Measurements from ENCODE around the gene MAP7D1.
"Not testable (repeated sequence)": the region's sequence is repeated elsewhere in the genome, so short reads cannot be mapped to it uniquely, and the experiment has no call there.

The MAP7D1 gene

GRCh38 chr1:36203554-36204346 lies 47.8 kb downstream of the MAP7D1 start:
- peak; percentile 62 for DNase-seq (ENCODE audit: low spot score)

DNA sequence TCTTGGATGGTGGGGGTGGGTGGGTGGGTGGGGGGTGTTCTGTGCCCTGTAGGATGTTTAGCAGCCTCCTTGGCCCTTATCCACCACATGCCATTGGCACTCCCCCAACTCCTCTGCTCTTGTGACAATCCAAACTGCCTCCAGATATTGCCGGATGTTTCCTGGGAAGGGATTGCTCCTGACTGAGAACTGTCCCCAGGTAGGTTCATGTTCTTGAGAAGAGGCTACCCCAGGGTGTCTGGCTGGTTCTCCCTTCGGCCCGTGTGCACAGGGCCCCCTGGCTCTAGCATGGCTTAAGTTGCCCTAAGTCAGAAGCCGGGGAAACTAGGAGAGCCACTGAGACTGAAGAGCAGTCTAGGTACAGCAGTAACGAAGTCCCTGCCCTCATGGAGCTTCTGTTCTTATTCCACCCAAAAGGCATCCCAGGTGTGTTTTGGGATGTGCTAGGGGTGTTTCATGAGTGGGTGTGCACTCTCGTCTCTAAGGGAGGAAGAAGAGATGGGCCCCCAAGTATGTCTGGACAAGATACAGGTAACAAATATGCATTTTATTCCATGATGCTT lies 48.5 kb downstream of the MAP7D1 start:
- peak; percentile 16 for DNase-seq (ENCODE audit: low spot score)

GRCh38 chr1:36206323-36206858 lies 50.4 kb downstream of the MAP7D1 start:
- no peak for DNase-seq (ENCODE audit: low spot score)

DNA sequence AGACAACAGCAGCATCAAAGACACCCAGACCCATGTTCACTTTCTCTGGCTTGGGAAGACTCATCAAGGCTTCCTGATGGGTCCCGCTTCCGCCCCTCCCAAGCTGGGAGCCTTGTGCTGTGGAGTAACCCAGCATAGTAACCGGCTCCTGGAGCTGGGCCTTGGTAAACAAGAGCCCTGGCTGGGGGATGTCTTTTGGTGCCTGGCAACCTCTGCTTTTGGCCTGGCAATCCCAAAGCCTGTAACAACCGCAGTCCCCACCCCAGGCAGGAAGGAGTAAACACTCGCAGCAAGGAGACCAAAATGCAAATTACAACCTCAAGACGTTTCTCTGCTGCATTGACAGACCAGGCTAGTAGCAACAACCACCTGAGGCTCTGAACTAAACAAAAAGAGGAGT lies 51.4 kb downstream of the MAP7D1 start:
- DNase-seq (ENCODE audit: low spot score): peak; percentile 33

DNA sequence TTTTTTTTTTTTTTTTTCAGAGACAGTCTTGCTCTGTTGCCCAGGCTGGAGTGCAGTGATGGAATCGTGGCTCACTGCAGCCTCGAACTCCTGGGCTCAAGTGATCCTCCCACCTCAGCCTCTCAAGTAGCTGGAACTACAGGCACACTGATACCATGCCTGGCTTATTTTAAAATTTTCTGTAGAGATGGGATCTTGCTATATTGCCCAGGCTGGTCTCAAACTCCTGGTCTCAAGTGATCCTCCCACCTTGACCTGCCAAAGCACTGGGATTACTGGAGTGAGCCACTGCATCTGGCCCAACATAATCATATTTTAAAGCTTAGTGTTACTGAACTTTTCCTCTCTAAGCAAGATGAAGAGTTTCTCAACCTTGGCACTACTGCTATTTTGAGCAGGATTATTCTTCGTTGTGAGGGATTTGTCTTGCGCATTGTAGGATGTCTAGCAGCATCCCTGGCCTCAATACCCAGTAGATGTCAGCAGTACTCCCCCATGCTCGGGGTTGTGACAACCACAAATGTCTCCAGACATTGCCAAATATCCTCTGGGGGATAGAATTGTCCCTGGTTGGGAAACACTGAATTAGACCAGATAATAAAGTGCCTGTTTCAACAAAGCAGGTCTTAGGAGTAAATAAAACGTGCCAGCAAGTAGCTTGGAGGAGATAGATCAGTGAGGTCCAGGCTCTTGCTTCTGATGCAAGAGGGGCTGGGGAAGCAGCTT lies 53.2 kb downstream of the MAP7D1 start:
- DNase-seq (ENCODE audit: low spot score): no peak

DNA sequence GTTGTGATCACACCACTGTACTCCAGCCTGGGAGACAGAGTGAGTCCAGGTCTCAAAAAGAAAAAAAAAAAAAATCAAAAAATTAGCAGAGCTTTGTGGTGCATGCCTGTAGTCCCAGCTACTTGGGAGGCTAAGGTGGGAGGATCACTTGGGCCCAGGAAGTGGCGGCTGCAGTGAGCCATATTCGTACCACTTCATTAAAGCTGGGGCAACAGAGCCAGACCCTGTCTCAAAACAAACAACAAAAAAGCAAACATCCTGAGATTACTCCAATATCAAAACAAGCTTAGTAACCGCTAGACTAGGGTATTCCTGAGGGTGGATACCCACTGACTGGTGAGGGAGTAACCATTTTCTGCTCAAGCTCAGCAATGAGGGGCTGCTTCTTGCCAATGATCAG lies 55.3 kb downstream of the MAP7D1 start:
- no peak for DNase-seq (ENCODE audit: low spot score)

DNA sequence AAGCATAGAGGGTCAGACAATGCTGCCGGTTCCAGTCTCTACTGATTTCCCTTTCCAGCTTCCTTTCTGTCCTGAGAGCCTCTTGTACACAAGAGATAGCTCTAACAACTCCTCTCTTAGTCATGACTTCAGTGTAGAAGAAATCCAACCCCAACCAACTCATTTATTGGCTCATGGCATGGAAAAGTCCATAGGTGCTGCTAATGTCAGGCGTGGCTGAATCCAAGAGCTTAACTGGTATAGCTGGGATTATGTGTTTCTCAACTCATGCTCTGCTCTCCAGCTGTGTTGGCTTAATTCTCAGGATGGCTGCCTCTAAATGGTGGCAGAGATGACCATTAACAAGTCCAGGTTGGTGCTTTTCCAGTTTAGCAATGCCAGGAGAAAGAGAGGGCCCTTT lies 55.9 kb downstream of the MAP7D1 start:
- DNase-seq (ENCODE audit: low spot score): no peak

DNA sequence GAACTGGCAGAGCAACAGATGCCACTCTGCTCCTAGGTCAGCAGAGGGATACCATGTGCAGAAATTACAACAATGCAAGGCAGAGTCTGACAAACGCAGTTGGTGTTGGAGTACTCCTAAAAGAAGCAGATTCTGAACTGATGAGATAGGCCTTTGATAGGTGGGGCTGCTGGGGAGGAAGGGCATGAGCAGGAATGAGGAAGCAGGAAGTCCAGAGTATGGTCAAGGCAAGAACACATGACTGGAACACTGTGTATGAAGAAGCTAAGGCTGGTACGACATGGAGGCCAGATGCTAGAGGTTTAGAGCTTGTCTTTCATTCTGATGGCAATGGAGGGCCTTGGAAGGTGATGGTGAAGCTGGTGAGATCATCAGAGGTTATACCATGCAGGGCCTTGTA lies 56.8 kb downstream of the MAP7D1 start:
- no peak for DNase-seq (ENCODE audit: low spot score)

DNA sequence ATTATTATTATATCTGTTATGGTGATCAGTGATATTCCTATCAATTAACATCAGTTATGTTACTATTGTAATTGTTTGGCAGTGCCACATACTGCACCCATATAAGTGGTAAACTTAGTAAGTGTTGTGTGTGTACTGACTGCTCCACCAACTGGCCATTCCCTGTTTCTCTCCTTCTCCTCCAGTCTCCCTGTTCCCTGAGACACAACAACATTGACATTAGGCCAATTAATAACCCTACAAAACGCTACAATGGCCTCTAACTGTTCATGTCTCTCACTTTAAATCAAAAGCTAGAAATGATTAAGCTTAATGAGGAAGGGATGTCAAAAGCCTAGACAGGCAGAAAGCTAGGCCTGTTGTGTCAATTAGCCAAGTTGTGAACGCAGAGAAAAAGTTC lies 61.7 kb downstream of the MAP7D1 start:
- DNase-seq (ENCODE audit: low spot score): peak; percentile 77

GRCh38 chr1:36221901-36222300 lies 65.9 kb downstream of the MAP7D1 start:
- not testable (repeated sequence) for DNase-seq (ENCODE audit: low spot score)

- DNase-seq (ENCODE audit: low spot score): no peak
Measured at GRCh38 chr1:36222481-36223380, 66.8 kb downstream of the MAP7D1 start.

DNA sequence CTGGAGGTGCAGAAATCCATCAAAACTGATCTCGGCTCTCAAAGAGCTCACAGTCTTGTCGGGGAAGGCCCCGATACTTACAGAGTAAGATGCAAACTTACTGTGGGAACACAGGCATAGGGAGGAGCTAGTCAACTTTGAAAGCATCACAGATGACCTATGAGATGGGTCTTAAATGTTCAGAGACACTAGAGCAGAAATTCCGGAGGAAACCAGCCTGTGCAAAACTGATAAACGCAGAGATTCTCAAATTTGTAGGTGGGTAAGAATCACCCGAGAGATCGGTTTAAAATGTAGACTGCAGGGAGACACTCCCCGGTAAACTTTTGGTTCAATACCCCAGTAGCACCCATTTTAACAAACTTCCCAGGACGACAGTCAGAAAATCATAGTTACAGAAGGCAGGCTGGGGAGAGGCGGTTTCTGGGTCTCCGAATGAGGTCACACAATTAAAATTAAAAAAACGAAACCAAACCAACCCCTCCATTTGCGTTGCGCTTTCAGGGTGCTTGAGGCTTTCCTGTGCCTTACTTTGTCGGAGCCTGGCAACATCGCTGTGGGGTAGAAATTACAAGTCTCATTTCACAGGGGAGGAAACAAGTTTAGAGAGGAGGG lies 67.5 kb downstream of the MAP7D1 start:
- peak; percentile 48 for DNase-seq (ENCODE audit: low spot score)

- peak; percentile 100 for DNase-seq (ENCODE audit: low spot score)
Measured at GRCh38 chr1:36223996-36224536, 68.1 kb downstream of the MAP7D1 start, which contains the start of gene THRAP3. Gene THRAP3, plus strand, starts transcription at chr1:36224443. Its CDS starts 58,121 bp downstream, at chr1:36282564.

GRCh38 chr1:36224537-36225282 lies 68.8 kb downstream of the MAP7D1 start:
- no peak for DNase-seq (ENCODE audit: low spot score)

DNA sequence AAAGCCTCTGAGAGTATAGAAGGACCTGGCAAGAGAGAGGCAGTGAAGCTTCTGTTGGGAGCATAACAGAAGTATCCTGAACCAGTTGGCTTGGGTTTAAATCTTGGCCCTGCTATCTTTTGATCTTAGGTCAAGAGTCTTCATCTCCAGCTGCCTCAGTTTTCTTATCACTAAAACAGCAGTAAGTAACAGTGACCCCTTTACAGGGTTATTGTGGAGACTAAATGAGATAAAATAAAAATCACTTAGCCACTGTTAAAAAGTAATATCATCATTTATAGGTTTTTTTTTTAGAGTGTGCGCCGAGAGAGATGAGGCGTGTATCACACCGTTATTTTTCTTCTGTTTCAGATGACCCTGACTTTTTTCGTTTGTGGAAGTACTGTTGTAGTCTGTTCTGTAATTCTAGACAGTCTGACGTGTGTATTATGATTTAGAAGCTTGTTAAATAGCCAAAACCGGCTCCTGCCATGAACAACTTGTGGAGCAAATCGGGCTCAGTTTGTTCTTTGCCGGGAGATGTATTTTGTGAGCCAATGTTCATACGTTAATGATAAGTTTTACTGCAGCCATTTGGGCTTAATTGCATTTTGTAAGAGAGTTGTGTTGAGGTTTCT lies 69.4 kb downstream of the MAP7D1 start:
- no peak for DNase-seq (ENCODE audit: low spot score)

DNA sequence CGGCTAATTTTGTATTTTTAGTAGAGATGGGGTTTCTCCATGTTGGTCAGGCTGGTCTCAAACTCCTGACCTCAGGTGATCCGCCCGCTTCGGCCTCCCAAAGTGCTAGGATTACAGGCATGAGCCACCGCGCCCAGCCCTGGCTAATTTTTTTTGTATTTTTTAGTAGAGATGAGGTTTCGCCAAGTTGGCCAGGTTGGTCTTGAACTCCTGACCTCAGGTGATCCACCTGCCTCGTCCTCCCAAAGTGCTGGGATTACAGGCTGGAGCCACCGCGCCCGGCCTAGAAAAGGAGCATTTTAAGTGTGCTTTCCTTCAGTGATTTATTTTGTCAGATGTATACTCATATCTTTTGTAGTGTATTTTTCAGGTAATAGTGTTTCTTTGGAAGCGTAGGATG lies 74.3 kb downstream of the MAP7D1 start:
- not testable (repeated sequence) for DNase-seq (ENCODE audit: low spot score)

Measured in globus pallidus (tissue), 1 donor.